HG03064 (cell line): ENCODE results near the gene ZBTB40.

Source experiments
- ATAC-seq: cut with Tn5 transposase; IDR thresholded peaks from one replicate; pipeline ENCODE4 v1.9.1; 2021; ENCODE audit warnings: low read depth; ENCODE audit not compliant: unreplicated experiment

Gene ZBTB40

DNA sequence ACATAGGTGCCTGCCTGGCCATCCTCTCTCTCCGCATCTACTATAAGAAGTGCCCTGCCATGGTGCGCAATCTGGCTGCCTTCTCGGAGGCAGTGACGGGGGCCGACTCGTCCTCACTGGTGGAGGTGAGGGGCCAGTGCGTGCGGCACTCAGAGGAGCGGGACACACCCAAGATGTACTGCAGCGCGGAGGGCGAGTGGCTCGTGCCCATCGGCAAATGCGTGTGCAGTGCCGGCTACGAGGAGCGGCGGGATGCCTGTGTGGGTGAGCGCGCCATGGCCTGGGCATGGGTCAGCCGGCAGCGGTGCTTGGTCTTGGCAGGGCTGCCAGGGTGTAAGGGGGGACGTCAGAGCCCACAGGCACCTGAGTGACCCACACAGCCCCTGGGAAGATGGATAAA is 125.0 kb downstream of the ZBTB40 start:
- no peak for ATAC-seq

DNA sequence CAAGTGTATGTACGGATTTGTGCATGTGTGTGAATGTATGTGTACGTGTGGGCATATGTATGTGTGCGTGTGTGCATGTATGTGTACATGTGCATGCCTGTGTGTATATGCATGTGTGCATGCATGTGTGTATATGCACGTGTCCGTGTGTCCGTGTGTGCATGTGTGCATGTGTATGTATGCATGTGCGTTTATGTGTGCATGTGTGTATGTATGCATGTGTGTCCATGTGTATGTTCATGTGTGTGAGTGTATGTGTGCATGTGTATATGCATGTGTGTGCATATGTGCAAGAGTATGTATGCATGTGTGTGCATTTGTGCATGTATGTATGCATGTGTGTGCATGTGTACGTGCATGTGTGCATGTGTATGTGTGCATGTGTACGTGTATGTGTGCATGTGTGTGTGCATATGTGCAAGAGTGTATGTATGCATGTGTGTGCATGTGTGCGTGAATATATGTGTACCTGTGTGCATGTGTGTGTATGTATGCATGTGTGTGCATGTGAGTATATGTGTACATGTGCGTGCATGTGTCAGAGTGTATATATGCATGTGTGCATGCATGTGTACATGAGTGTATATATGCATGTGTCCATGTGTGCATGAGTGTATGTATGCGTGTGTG is 127.2 kb downstream of the ZBTB40 start:
- no peak for ATAC-seq

DNA sequence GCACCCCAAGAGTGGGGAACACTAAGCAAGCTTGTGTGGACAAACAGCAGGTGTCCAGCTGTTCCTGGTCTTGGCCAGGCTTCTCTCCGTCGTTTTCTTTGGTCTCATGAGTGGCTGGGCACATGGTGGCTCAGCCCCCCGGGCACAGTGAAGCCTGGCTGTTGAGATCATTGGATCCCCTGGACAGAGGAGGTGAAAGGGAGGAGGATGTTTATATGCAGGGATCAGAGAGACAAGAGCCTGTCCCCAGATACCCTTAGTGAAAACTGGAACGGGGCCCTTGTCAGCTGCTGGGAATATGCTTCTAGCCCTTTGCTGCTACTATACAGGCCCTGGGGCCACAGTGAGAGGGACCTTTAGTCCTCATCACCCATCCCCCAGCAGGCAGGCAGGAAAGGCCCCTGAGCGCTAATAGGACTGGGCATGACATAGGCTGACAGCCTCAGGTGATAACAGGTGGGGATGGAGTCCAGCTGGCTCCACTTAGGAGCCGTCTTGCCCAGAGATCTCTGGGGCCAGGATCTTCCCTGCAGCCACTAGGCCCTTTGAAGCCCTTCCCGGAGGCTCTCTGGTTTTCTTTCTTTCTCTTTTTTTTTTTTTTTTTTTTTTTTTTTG is 128.0 kb downstream of the ZBTB40 start:
- ATAC-seq = no peak
